Limb (tissue), 2 donors: ENCODE results near the gene RAD21L1.
"Not testable (repeated sequence)": the region's sequence is repeated elsewhere in the genome, so short reads cannot be mapped to it uniquely, and the experiment has no call there.

ENCODE experiments used
- DNase-seq, 2 donors: peaks; one replicate each; pipeline ENCODE4 v3.0.0-alpha.2; 2016; ENCODE audit errors: extremely low spot score in 2 of 2

RAD21L1 gene

DNA sequence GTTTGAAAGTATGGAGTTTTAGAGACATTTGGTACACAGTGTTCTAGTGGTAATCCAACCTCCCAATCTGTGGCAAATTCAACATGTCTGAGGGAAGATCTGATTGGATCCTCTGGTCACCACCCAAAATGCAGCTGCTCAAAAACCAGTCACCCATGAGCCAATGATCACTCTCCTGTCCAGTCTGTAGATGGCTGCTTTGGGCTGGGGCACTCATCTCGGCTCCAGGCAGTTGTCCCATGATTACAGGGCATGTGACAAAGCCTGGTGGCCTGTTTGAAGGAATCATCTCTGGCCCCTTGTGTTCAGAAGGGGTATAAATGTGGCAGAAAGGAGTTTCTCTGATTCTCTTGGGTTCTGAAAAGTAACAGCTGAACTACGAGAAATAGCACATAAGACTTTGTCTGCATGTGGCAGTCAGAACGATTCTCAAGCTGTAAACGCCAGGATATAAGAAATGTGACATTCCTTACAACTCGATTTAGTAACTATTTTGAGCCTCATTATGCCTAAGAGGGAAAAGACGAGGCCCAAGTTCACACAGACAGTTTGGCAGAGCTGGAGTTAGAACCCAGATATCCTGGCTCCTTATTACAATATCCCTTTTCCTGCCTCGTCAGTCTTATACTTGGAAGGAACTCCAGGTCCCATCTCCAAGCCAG lies 26.5 kb upstream of the RAD21L1 start:
- DNase-seq = no peak

DNA sequence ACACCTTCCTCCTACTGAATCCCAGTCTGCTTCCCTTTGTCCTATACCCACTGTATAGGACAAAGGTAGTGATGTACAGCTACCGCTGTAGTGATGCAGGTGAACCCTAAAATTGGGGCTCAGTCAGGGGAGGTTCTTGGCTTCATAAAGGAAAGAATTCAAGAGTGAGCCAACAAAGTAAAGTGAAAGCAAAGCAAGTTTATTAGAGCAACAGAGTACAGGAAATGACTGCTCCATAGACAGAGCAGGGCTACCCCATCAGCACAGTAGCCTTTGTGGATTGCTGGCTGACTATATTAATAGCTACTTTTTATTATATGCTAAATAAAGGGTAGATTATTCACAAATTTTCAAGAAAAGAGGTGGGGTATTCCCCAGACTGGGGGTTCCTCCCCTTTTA lies 25.9 kb upstream of the RAD21L1 start:
- DNase-seq = no peak

DNA sequence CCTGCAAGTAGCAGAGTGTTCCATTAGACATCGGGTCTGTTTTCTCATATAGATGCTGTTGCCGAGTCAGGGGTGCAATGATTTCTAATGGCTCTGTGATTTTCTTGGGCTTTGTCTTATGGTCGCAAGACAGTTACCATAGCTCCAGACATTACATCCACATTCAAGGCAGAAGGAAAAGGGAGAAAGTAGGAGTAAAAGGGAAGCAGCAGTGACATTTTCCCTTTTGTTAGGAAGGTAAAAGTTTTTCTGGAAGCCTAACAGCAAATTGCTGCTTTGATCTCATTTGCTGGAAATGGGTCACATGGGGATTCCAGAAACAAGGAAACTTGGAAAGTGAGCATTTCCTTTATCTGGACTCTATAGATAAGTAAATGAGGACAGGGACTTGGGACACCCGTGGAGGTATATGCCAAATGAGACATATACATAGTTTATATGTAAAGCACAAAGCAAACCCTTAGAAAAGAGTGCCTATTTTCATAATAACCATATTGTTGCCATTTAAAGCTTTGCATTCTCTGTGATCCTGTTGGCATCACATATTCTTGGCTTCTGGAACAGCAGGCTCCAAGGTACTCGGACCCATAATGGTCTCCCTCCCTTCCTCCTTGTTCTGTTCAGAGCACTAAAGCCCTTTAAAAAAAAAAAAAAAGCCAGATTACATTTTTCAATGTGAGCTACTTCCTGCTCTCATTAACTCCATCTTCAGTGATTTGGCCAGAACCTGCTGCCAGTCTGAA lies 22.9 kb upstream of the RAD21L1 start, which contains the start of gene C20orf202:
C20orf202 (plus strand) TSS at position 693 of the 743 bp plus-strand sequence. CDS start 132 bp downstream, outside the sequence.
- no peak for DNase-seq

DNA sequence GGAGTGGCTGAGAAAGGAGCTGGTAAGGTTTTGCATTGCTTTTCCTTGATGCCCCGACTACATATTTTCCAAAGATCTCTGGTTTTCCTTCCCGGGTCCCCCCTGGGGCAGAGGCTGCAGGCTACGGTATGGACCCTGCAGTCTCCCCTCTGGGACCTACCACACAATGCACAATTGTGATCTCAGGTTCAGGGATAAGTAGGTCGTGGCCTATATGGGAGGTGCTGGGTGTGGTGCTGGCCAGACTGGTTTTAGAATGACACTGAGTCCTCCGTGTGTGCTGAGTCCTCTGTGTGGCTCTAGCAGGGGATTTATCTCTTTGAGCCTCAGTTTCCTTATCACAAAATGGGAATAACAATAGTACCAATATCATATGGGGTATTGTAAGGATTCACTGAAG lies 22.2 kb upstream of the RAD21L1 start:
- DNase-seq = no peak

DNA sequence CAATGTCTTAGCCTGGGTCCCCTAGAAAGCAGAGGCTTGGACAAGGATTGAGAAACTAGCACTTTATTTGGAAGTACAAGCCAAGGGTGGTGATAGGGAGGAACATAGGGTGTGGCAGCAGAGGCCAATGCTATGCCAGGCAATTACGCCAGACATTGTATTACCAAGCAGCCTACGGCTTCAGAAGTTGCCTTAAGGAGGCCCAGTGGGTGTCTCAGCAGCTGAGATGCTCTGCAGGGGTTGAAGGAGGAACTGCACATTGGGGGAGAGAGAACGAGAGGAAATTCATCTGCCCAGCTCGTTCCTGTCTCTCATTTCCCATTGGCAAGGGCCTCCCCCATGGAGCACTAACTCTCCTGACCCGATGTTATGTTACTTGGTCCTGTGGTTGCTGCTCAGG lies 21.7 kb upstream of the RAD21L1 start:
- DNase-seq = no peak

DNA sequence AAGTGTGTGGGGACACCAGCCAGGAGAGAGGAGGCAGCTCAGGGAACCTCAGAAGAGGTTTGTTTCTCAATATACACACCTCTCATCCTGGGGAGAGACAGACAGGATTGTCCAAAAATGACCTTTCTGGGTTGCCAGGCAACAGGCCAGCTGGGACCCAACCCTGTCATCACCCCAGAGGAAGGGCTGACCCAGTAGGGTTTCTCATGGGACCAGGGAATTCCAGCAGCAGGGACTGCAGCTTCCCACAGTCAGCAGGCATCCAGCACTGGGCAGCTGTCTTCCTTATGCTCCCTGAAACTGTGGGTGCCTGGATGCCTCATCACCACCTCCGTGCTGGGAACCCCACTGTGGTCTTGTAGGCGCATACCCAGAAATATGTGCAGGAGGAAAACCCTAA lies 21.3 kb upstream of the RAD21L1 start:
- no peak for DNase-seq

DNA sequence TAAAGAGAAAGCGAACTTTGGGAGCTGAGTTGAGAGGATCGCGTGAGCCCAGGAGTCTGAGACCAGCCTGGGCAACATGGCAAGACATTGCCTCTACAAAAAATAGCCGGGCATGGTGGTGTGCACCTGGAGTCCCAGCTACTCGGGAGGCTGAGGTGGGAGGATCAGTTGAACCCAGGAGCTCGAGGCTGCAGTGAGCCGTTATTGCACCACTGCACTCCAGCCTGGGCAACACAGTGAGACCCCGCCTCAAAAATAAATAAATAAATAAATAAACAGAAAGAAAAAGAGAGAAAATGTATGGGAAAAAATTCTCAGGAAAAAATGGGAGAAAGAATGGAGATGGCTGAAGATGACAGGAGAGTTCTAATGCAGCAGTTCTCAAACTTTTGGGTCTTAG lies 20.0 kb upstream of the RAD21L1 start:
- no peak for DNase-seq

DNA sequence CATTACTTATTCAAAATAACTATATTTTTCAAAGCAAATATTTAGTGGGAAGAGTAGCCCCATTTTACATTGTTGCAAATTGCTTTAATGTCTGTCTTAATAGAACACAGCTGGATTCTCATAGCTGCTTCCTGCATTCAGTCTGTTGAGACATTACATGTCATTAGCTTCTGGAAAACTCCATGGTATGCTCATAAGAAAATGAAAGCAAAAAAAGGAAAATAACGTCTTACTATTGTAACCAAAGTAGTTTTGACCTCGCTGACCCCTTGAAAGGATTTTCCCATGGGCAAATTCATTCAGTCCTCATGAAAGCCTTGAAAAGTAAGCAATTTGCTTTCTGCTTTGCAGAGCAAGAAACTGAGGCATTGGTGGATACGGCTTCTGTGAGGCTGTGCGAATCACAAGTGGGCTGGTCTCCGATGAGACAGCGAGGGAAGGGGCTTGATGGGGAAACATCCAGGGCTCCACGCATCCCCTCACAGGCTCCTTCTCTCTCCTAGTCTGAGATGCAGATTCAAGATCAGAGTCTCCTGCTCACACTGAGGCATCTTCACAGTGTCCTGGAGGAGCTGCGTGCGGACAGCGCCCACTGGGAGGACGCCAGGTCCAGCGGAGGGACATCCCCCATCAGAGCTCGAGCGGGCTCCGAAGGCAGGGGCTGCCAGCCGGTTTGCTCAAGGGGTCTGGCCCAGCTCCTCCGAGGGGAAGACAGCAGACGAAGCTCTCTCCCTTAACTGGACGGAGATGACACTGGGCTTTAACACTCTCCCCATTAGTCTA lies 19.3 kb upstream of the RAD21L1 start:
- DNase-seq = no peak

DNA sequence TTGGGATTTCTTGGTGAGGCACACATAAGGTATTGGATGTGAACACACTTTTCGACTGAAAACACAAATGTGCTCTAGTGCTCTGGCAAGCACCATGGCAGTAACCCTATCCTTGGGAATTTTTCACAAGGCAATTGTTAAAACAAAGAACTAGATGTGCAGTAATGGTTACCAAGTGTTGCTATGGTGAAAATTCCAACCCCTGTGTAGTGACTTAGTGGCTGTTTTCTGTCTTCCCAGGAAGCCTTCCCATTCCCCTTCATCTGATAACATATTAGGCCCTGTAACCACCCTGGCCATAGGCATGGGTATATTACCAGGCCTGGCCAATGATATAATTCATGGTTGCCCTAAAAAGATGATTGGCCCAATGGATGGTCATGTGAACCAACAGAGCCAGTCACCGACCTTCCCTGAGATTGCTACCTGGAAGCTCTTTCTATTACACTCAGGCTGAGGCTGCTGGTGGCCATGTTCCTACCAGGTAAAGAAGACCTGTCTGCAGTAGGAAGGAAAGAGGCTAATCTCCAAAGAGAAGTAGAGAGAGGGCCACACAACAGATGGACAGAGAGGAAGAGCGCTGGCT lies 18.5 kb upstream of the RAD21L1 start:
- no peak for DNase-seq

DNA sequence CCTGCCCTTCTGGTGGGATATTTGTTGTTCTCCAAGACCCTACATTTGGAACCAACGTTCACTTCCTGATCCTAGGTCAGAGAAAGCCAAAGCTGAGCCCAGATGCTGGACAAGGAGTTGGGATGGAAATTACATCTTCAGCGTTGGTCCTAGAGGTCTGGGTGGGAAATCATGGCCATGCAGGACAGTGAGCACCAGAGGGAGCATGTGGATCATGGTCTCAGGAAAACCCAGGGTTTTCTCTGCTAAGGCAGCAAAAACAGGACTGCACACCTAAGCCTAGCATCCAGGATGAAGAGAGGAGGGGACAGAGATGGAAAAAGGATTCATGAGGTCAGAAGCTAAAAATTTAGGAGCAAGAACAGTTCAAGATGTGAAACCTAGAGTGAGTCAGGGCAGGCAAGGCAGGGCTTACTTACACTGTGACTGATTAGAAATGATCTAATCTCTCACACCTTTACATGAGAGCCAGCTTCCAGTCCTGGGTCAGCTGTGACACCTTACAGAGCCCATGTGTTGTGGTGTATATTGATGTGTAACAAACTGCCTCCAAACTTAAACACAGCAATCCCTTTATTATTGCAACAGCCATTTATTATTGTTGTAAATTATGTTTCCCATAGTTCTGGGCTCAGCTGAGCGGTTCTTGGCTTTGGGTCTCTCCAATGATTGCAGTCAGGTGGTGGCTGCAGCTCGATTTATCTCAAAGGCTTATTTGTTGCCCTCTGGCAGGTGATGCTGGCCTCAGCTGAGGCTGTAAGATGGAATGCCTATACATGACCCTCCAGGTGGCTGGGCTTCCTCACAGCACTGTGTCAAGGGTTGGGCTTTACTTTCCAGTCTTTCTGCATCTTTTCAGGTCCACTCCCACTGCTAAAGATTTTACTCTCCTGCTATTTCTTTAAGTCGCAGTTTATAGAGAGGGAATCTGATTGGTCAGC lies 16.1 kb upstream of the RAD21L1 start:
- no peak for DNase-seq

DNA sequence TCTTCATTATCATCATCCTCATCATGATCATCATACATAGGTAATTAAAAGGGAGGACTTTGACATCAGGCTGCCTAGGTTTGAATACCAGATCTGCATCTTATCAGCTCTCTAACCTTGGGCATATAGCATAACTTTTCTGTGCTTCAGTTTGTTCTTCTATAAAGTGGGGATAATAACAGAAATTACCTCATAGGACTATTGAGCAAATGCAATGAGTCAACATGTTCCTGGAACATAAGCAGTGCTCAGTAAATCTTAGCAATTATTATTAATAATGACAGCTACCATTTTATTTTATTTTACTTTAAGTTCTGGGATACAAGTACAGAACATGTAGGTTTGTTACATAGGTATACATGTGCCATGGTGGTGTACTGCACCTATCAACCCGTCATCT lies 15.3 kb upstream of the RAD21L1 start:
- DNase-seq = no peak

DNA sequence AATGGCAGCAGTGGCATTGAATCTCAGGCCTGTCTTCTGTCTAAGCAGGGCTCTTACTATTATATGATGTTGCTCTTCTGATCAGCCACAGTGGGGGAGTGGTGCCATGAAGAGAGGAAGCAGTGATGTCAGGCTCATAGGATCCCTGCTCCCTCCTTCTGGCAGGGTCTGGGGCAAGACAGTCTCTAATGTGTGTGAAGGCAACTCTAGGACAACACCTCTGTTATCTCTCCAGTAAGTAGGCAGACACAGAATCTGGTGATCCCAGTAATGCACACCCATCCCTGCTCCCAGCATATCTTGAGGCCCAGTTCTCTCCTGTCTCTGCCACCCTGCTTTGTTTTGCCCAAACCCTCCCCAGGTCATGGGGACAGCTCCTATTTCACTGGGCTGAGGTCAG lies 13.8 kb upstream of the RAD21L1 start:
- DNase-seq = no peak

DNA sequence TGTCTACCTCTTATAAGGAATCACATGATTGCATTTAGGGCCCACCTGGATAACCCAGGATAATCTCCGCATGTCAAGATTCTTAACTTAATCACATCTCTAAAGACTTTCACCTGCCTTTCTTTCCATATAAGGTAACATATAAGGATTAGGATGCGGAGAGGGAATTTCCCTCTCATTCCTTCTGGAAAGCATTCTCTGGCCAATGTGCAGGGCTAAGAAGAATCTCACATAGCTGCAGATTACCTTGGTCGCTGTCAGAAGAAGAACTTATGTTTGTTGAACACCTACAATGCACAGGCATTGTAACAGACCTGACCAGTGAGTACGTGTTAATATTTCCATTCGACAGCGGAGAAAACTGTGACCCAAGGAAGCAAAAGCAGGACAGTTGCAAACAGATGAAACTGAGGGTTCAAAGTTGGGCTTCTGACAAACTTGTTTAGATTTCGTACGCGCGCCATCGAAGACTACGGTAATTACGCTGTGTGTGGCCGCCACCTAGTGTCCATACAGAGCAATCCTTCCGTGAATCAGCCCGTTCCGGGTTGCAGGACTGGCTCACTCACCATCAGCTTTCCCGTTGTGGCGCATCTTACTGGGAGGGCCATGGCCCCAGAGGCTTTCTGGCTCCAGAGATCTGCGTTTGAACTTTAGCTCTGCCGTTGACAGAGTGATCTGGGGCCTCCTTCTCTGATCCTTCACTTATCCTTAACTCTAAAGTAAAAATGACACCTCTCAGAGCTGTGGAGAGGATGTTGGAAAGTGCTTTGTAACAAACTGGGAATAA lies 13.0 kb upstream of the RAD21L1 start:
- DNase-seq = peak; percentile 70 to 73

DNA sequence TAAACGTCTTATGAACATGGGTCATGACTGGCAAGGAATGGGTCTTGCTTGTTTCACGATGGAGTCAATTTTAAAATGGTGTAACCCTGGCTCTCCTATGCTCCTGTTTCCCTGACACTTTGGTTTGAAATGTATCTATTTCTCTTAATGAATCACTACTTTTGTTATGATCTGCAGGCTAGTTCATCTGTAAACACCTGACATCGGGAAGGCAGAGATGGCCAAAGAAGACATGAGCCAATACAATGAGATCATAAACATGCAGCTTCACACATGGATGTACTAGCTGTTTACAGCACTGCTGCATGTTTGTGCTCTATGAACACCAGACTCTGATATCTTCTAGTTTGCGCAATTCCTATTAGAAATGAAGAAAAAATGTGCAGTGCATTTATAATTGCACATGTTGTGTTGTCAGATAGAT lies 11.0 kb upstream of the RAD21L1 start:
- no peak for DNase-seq

DNA sequence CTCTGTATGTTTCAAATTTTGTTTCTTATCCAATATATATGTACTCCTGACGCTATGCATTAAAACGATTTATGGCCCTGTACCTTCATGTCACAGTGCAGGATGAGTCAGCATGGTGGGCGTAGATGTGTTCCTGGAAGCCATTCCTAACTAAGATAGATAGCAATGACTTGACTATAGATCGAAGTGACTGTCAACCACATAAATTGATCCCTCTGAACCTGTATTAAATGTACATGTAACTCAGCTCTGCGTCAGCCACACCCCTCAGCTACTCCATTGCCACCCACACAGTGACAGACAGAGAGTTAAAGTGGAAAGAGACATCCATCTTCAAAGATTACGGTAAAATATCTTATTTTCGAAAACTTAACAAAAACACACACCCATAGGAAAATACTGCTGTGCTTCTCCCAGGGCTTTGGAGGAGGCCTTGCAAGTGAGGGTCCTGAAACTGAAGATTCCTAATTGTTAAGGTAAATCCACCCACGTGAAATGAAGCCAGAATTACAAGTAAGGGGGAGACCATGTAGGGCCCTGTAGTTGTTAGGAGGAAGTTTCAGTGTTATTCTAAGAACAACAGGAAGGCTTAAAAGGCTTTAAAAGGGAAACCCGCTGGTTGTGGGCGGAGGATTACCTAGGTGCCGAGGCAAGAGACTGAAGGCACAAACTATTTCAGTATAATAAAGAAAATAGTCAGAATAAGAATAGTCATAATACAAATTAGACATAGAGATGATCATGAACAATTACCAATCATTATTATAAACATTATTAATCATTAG lies 10.3 kb upstream of the RAD21L1 start:
- no peak for DNase-seq

DNA sequence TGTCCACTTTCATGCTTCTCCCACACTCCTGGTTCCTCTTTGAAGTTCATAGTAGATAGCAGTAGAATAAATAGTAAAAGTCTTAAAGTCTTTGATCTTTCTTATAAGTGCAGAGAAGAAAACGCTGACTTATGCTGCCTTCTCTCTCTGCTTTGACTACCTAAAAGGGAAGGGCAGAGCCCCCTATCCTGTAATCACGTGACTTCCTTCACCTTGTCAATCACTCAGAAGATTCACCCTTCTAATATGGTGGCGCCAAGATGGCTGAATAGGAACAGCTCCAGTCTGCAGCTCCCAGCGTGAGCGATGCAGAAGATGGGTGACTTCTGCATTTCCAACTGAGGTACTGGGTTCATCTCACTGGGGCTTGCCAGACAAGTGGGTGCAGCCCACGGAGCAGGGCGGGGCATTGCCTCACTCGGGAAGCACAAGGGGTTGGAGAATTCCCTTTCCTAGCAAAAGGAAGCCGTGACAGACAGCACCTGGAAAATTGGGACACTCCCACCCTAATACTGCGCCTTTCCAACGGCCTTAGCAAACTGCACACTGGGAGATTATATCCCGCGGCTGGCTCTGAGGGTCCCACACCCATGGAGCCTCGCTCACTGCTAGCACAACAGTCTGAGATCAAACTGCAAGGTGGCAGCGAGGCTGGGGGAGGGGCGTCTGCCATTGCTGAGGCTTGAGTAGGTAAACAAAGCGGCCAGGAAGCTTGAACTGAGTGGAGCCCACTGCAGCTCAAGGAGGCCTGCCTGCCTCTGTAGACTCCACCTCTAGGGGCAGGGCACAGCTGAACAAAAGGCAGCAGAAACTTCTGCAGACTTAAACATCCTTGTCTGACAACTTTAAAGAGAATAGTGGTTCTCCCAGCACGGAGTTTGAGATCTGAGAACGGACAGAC lies 9.1 kb upstream of the RAD21L1 start:
- not testable (repeated sequence) for DNase-seq

DNA sequence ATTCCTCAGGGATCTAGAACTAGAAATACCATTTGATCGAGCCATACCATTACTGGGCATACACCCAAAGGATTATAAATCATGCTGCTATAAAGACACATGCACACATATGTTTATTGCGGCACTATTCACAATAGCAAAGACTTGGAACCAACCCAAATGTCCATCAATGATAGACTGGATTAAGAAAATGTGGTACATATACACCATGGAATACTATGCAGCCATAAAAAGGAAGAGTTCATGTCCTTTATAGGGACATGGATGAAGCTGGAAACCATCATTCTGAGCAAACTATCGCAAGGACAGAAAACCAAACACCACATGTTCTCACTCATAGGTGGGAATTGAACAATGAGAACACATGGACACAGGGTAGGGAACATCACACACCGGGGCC lies 3.1 kb upstream of the RAD21L1 start:
- not testable (repeated sequence) for DNase-seq

DNA sequence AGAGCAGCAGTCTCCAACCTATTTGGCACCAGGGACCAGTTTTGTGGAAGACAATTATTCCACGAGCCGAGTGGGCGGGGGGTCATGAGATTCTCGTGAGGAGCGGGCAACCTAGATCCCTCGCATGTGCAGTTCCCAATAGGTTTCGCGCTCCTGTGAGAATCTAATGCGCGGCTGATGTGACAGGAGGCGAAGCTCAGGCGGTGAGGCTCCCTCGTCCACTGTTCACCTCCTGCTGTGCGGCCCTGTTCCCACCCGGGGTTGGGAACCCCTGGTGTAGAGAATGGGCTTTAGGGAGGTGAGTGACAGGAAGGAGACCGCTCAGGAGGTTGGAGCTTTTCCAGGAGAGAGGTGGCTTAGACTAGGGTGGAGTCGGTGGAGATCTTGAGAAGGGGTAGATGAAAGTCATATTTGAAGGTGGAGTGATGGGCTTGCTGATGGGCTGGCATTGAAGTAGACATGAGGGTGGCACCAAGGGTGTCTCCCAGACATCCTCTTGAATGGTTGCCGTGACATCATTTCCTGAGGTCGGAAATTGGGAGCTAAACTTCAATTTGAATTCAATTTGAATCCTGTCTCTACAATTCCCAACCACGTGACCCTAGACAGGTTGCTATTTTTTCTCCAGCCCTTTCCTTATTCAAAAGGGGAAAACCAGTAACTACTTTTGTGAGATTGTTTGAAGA lies 1.5 kb upstream of the RAD21L1 start:
- DNase-seq = no peak
